ENCODE data around the gene NUP42. TPM values are rescaled to one million over a fixed set of nuclear protein-coding genes. Genes with fewer than 3 reads are reported as not detected.

Gene NUP42
- total RNA-seq, 1 donor from 2014 or later, result 45.8 TPM

DNA sequence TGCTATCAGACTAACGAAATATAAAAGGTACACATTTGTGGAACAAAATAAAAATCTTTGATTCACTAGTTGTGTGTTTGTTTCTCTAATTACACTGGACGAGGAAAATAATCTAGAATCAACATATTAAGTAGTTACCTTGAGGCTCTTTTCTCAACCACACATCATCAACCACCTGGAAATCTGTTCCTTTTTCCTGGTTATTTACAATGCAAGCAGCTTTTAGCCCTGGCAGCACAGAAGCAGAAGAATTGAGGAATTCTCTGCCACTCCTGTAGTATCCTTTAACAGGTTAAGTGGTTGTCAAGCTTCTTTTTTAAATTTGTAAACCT lies 23.7 kb downstream of the NUP42 start:
- no peak for DNase-seq (ENCODE audit: low spot score in 2 of 2, unreplicated experiment in 2 of 2)
- H3K36me3 Mint-ChIP-seq, result peaks cover 24% of the 10 kb centered on the region
- H3K4me1 Mint-ChIP-seq, result no peaks in the 10 kb centered on the region
- no peaks in the 10 kb centered on the region for H3K9me3 Mint-ChIP-seq
- TF ChIP-seq, protein P1, sequence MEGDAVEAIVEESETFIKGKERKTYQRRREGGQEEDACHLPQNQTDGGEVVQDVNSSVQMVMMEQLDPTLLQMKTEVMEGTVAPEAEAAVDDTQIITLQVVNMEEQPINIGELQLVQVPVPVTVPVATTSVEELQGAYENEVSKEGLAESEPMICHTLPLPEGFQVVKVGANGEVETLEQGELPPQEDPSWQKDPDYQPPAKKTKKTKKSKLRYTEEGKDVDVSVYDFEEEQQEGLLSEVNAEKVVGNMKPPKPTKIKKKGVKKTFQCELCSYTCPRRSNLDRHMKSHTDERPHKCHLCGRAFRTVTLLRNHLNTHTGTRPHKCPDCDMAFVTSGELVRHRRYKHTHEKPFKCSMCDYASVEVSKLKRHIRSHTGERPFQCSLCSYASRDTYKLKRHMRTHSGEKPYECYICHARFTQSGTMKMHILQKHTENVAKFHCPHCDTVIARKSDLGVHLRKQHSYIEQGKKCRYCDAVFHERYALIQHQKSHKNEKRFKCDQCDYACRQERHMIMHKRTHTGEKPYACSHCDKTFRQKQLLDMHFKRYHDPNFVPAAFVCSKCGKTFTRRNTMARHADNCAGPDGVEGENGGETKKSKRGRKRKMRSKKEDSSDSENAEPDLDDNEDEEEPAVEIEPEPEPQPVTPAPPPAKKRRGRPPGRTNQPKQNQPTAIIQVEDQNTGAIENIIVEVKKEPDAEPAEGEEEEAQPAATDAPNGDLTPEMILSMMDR (IDR thresholded peaks at IDR 0.05; ENCODE audit: unreplicated experiment), result no peak
- H3K4me3 Mint-ChIP-seq, result no peak overlapping the region
- no peaks in the 10 kb centered on the region for H3K27me3 Mint-ChIP-seq (ENCODE audit: low read depth)
- H3K27ac Mint-ChIP-seq, result no peak overlapping the region

GRCh38 chr7:23205909-23206767 lies 24.3 kb downstream of the NUP42 start:
- H3K9me3 Mint-ChIP-seq, result no peaks in the 10 kb centered on the region
- no peak overlapping the region for H3K27ac Mint-ChIP-seq
- TF ChIP-seq, protein P1 (IDR thresholded peaks at IDR 0.05; ENCODE audit: unreplicated experiment), result no peak
- no peaks in the 10 kb centered on the region for H3K27me3 Mint-ChIP-seq (ENCODE audit: low read depth)
- peaks cover 3% of the 10 kb centered on the region for H3K4me1 Mint-ChIP-seq
- no peak for DNase-seq (ENCODE audit: low spot score in 2 of 2, unreplicated experiment in 2 of 2)
- H3K4me3 Mint-ChIP-seq, result no peak overlapping the region
- peaks cover 23% of the 10 kb centered on the region for H3K36me3 Mint-ChIP-seq

DNA sequence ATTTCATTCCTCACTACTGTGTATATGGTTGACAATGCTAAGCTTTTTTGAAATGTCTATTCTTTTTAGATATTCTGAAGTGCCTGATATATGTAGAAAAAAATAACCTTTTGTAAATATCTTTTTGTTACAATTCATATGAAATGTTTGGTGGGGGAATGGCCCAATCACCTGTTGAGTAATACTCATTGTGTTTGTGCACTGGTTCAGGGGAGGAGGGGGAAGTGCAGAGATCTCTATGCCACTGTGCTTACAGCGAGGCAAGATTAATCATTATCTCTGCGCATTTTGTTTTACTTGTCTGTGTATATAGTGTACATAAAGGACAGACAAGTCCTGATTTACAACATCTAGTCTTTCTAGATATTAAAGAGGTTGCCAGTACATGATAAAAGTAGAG lies 25.2 kb downstream of the NUP42 start:
- no peak for DNase-seq (ENCODE audit: low spot score in 2 of 2, unreplicated experiment in 2 of 2)
- Mint-ChIP-seq H3K4me1 (peaks cover 10% of the 10 kb centered on the region), H3K27ac (no peak overlapping the region), H3K27me3 (ENCODE audit: low read depth) (no peaks in the 10 kb centered on the region), H3K9me3 (no peaks in the 10 kb centered on the region), H3K36me3 (peaks cover 17% of the 10 kb centered on the region), H3K4me3 (no peak overlapping the region)
- TF ChIP-seq, protein P1 (IDR thresholded peaks at IDR 0.05; ENCODE audit: unreplicated experiment), result no peak

- Mint-ChIP-seq H3K4me3 (no peak overlapping the region), H3K4me1 (peaks cover 17% of the 10 kb centered on the region), H3K9me3 (no peaks in the 10 kb centered on the region), H3K27me3 (ENCODE audit: low read depth) (no peaks in the 10 kb centered on the region), H3K27ac (no peak overlapping the region), H3K36me3 (peaks cover 15% of the 10 kb centered on the region)
- no peak for DNase-seq (ENCODE audit: low spot score in 2 of 2, unreplicated experiment in 2 of 2)
- TF ChIP-seq, protein P1 (IDR thresholded peaks at IDR 0.05; ENCODE audit: unreplicated experiment), result no peak
Observed at GRCh38 chr7:23207884-23208283, 26.0 kb downstream of the NUP42 start.

DNA sequence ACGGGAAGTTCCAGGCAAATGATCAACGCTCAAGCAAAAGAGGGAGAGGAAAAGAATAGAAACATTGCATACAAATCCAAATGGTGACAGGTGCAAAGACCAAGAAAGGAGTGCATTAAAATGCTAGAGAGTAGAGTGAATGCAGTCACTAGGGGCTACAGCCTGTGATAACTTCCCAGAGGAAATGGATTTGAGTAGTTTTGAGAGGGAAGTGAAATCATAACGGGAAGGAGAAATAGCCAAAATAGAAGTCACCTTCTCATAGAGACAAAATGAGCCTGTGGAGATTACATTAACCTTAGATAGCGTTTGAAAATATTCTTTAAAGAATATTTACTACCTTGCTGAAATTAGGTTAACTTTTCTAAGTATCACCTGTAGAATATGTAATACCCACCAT lies 26.5 kb downstream of the NUP42 start:
- peaks cover 15% of the 10 kb centered on the region for H3K36me3 Mint-ChIP-seq
- H3K27ac Mint-ChIP-seq, result no peak overlapping the region
- H3K27me3 Mint-ChIP-seq (ENCODE audit: low read depth), result no peaks in the 10 kb centered on the region
- DNase-seq (ENCODE audit: low spot score in 2 of 2, unreplicated experiment in 2 of 2), result no peak
- H3K4me3 Mint-ChIP-seq, result no peak overlapping the region
- peaks cover 17% of the 10 kb centered on the region for H3K4me1 Mint-ChIP-seq
- H3K9me3 Mint-ChIP-seq, result no peaks in the 10 kb centered on the region
- TF ChIP-seq, protein P1 (IDR thresholded peaks at IDR 0.05; ENCODE audit: unreplicated experiment), result no peak

Data from mesothelial cell of epicardium (in vitro differentiated cells).